ENCODE results near the gene RNU6-1.

The RNU6-1 gene

GRCh38 chr15:67835297-67836133 lies 4.3 kb downstream of the RNU6-1 start:
- peak overlapping the region; percentile 37 to 64 for H3K4me3 ChIP-seq (ENCODE audit: low read length in 2 of 2)
- no peak overlapping the region for H3K27ac ChIP-seq (ENCODE audit: low read depth in 2 of 2, low read length in 2 of 2)
- H3K27me3 ChIP-seq (ENCODE audit: control insufficient read depth in 2 of 2, insufficient read depth in 2 of 2, low read length in 2 of 2): peaks cover 52 to 55% of the 10 kb centered on the region in 2 donors
- H3K4me1 ChIP-seq (ENCODE audit: control insufficient read depth in 2 of 2, insufficient read depth in 2 of 2, low read length in 2 of 2): peaks cover 38% of the 10 kb centered on the region in 2 donors
- H3K36me3 ChIP-seq (ENCODE audit: control insufficient read depth in 2 of 2, insufficient read depth in 2 of 2, low read length in 2 of 2): no peaks in the 10 kb centered on the region
- H3K9ac ChIP-seq (ENCODE audit: low read depth in 1 of 2, low read length in 2 of 2): peak overlapping the region; percentile 14 to 36
- no peaks in the 10 kb centered on the region for H3K9me3 ChIP-seq (ENCODE audit: control insufficient read depth in 2 of 2, low read length in 2 of 2)

- Histone ChIP-seq H3K9ac (ENCODE audit: low read depth in 1 of 2, low read length in 2 of 2) (peak overlapping the region in 1 of 2 donors; percentile 30), H3K36me3 (ENCODE audit: control insufficient read depth in 2 of 2, insufficient read depth in 2 of 2, low read length in 2 of 2) (no peaks in the 10 kb centered on the region), H3K27ac (ENCODE audit: low read depth in 2 of 2, low read length in 2 of 2) (no peak overlapping the region), H3K27me3 (ENCODE audit: control insufficient read depth in 2 of 2, insufficient read depth in 2 of 2, low read length in 2 of 2) (peaks cover 57 to 61% of the 10 kb centered on the region in 2 donors), H3K4me1 (ENCODE audit: control insufficient read depth in 2 of 2, insufficient read depth in 2 of 2, low read length in 2 of 2) (peaks cover 36 to 38% of the 10 kb centered on the region in 2 donors), H3K4me3 (ENCODE audit: low read length in 2 of 2) (peak overlapping the region; percentile 37 to 64), H3K9me3 (ENCODE audit: control insufficient read depth in 2 of 2, low read length in 2 of 2) (no peaks in the 10 kb centered on the region)
Measured at GRCh38 chr15:67834581-67835296, 5.1 kb downstream of the RNU6-1 start.

DNA sequence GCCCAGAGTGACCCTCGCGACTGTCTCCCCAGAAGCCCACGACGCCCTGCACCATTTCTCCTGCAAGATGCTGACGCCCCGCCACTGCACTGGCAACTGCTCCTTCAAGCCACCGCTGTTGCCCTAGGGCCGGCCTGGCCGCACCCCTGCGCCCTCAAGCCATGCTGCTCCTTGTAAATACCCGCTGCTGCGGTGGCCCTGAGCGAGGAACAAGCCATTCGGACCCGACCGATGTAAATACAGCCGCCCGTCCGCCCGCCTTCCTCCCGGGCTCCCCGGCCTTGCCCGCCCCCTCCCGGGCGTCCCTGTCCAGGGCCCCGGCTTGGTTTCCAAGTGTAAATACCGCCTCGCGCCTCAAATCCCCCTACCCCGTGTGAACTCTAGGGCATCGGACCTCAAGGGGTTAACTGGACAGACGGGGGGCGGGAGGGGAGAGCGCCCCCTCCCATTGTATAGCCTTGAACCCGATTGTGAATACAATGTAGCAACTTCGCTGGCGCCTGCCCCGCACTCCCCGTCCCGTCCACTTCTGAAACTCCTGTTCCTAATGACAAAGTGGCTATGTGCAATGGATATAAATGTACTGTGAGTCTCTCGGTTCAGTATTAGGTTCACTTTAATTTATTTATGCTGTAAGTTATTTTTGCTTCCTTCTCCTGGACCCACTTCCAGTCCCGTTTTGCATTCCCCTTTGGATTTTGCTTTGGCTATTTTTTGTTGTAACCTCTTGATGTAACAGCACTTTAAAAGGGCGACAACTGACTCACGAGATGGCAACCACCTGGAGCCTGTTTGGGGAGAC lies 5.9 kb downstream of the RNU6-1 start:
- Histone ChIP-seq H3K36me3 (ENCODE audit: control insufficient read depth in 2 of 2, insufficient read depth in 2 of 2, low read length in 2 of 2) (no peaks in the 10 kb centered on the region), H3K4me3 (ENCODE audit: low read length in 2 of 2) (peak overlapping the region; percentile 52 to 64), H3K9me3 (ENCODE audit: control insufficient read depth in 2 of 2, low read length in 2 of 2) (no peaks in the 10 kb centered on the region), H3K4me1 (ENCODE audit: control insufficient read depth in 2 of 2, insufficient read depth in 2 of 2, low read length in 2 of 2) (peaks cover 34 to 37% of the 10 kb centered on the region in 2 donors), H3K27ac (ENCODE audit: low read depth in 2 of 2, low read length in 2 of 2) (no peak overlapping the region), H3K27me3 (ENCODE audit: control insufficient read depth in 2 of 2, insufficient read depth in 2 of 2, low read length in 2 of 2) (peaks cover 62 to 67% of the 10 kb centered on the region in 2 donors), H3K9ac (ENCODE audit: low read depth in 1 of 2, low read length in 2 of 2) (peak overlapping the region in 1 of 2 donors; percentile 50)

DNA sequence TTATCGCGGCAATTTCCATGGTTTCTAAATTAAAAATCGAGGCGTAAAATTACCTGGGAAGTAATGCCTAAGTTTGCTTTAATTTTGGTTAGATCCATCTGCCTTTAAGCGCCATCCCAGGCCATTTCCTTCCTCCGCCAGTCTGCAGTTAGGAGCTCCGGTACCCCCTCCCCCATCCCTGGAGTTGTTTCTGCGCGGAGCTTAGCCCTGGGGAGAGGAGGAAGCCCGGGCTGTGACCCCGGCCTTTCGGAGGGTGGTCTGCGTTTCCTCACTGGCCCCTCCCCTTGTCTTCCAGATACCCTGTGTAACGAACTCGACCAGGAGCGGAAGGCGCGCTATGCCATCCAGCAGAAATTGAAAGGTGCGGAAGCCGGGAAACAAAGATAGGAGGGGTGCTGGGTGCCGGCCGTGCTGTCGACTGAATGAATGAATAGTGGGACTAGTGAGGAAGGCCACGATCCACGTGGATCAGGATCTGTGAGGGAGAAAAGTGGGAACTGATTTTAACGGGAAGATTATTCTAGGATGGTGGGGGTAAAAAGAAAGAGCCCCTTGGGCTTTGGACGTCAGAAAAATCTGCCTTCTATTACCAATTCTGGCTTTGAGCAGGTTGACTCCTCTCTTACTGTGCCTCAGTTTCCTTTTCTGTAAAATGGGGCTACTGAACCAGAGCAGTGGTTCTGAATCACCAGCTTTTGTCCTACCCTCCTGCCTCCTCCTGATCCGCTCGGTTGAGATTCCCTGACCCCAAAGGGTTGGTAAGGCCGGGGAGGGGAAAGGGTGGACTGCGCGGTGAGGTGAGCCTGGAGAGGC lies 6.7 kb downstream of the RNU6-1 start:
- no peaks in the 10 kb centered on the region for H3K9me3 ChIP-seq (ENCODE audit: control insufficient read depth in 2 of 2, low read length in 2 of 2)
- peaks cover 37 to 39% of the 10 kb centered on the region in 2 donors for H3K4me1 ChIP-seq (ENCODE audit: control insufficient read depth in 2 of 2, insufficient read depth in 2 of 2, low read length in 2 of 2)
- H3K36me3 ChIP-seq (ENCODE audit: control insufficient read depth in 2 of 2, insufficient read depth in 2 of 2, low read length in 2 of 2): no peaks in the 10 kb centered on the region
- H3K27me3 ChIP-seq (ENCODE audit: control insufficient read depth in 2 of 2, insufficient read depth in 2 of 2, low read length in 2 of 2): peaks cover 66 to 75% of the 10 kb centered on the region in 2 donors
- no peak overlapping the region for H3K9ac ChIP-seq (ENCODE audit: low read depth in 1 of 2, low read length in 2 of 2)
- H3K4me3 ChIP-seq (ENCODE audit: low read length in 2 of 2): peak overlapping the region; percentile 39 to 52
- no peak overlapping the region for H3K27ac ChIP-seq (ENCODE audit: low read depth in 2 of 2, low read length in 2 of 2)

- Histone ChIP-seq H3K4me1 (ENCODE audit: control insufficient read depth in 2 of 2, insufficient read depth in 2 of 2, low read length in 2 of 2) (peaks cover 37 to 41% of the 10 kb centered on the region in 2 donors), H3K9ac (ENCODE audit: low read depth in 1 of 2, low read length in 2 of 2) (no peak overlapping the region), H3K27ac (ENCODE audit: low read depth in 2 of 2, low read length in 2 of 2) (no peak overlapping the region), H3K36me3 (ENCODE audit: control insufficient read depth in 2 of 2, insufficient read depth in 2 of 2, low read length in 2 of 2) (no peaks in the 10 kb centered on the region), H3K9me3 (ENCODE audit: control insufficient read depth in 2 of 2, low read length in 2 of 2) (no peaks in the 10 kb centered on the region), H3K27me3 (ENCODE audit: control insufficient read depth in 2 of 2, insufficient read depth in 2 of 2, low read length in 2 of 2) (peaks cover 66 to 81% of the 10 kb centered on the region in 2 donors), H3K4me3 (ENCODE audit: low read length in 2 of 2) (no peak overlapping the region)
Measured at GRCh38 chr15:67832031-67832551, 7.8 kb downstream of the RNU6-1 start.

DNA sequence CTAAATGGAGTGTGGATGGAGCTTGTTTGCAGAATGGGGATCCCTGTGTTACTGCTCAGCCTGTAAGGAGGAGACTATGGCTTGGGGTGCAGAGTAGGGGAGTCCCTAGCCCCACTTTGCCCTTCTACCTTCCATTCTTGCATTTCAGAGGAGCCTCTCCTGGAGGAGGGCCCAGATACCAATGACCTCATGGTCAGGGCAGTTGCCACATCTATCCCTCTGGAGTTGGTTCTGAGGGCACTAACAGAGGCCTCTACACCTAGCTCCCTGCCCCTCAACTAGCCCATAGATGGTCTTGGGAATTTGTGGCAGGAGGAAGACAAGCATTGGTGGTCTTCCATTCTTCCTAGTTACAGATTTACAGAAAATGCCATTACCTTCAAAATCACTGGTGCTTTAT lies 8.5 kb downstream of the RNU6-1 start:
- Histone ChIP-seq H3K4me3 (ENCODE audit: low read length in 2 of 2) (no peak overlapping the region), H3K9me3 (ENCODE audit: control insufficient read depth in 2 of 2, low read length in 2 of 2) (no peaks in the 10 kb centered on the region), H3K27ac (ENCODE audit: low read depth in 2 of 2, low read length in 2 of 2) (no peak overlapping the region), H3K36me3 (ENCODE audit: control insufficient read depth in 2 of 2, insufficient read depth in 2 of 2, low read length in 2 of 2) (no peaks in the 10 kb centered on the region), H3K4me1 (ENCODE audit: control insufficient read depth in 2 of 2, insufficient read depth in 2 of 2, low read length in 2 of 2) (peaks cover 37 to 41% of the 10 kb centered on the region in 2 donors), H3K9ac (ENCODE audit: low read depth in 1 of 2, low read length in 2 of 2) (no peak overlapping the region), H3K27me3 (ENCODE audit: control insufficient read depth in 2 of 2, insufficient read depth in 2 of 2, low read length in 2 of 2) (peaks cover 67 to 86% of the 10 kb centered on the region in 2 donors)

DNA sequence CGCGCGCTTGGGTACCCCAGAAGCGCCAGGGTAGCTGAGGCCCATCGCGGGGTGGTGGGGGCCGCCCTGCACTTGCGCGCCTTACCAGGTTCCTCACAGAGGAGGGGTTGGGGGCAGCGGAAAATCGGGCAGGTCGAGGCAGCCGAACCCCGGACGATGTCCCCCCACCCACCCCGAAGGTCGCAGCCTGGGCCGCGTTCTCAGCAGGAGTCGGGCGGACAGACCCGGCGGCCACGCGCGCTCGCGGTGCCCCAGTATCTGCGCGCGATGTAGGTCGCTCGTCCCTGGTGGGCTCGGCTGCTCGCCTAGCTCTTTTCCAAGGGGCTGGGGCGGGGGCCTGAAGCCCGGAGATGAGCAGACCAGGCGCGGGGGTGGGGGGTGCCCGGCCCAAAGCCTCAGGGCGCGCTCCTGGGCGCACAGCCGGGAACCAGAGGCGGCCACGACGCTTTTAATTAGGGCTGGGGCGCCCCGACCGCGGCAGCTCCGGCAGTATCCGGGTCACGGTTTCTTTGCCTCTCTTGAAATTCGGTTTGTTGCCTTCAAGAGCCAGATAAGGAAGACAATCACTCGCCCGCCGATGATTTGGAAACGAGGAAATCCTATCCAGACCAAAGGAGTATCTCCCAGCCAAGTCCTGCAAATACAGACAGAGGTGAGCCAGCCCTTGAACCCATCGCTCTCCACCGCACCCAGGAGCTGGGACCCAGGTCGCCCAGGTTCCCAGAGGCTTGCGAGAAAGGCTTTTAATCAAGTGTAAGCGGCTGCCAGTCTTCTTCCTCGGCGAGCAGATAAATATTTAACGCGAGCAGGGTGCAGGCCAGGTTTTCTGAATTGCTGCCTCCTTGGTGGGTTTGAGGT lies 10.0 kb downstream of the RNU6-1 start:
- Histone ChIP-seq H3K4me1 (ENCODE audit: control insufficient read depth in 2 of 2, insufficient read depth in 2 of 2, low read length in 2 of 2) (peaks cover 30 to 33% of the 10 kb centered on the region in 2 donors), H3K9ac (ENCODE audit: low read depth in 1 of 2, low read length in 2 of 2) (no peak overlapping the region), H3K27ac (ENCODE audit: low read depth in 2 of 2, low read length in 2 of 2) (no peak overlapping the region), H3K4me3 (ENCODE audit: low read length in 2 of 2) (no peak overlapping the region), H3K27me3 (ENCODE audit: control insufficient read depth in 2 of 2, insufficient read depth in 2 of 2, low read length in 2 of 2) (peaks cover 63 to 85% of the 10 kb centered on the region in 2 donors), H3K9me3 (ENCODE audit: control insufficient read depth in 2 of 2, low read length in 2 of 2) (no peaks in the 10 kb centered on the region), H3K36me3 (ENCODE audit: control insufficient read depth in 2 of 2, insufficient read depth in 2 of 2, low read length in 2 of 2) (no peaks in the 10 kb centered on the region)

DNA sequence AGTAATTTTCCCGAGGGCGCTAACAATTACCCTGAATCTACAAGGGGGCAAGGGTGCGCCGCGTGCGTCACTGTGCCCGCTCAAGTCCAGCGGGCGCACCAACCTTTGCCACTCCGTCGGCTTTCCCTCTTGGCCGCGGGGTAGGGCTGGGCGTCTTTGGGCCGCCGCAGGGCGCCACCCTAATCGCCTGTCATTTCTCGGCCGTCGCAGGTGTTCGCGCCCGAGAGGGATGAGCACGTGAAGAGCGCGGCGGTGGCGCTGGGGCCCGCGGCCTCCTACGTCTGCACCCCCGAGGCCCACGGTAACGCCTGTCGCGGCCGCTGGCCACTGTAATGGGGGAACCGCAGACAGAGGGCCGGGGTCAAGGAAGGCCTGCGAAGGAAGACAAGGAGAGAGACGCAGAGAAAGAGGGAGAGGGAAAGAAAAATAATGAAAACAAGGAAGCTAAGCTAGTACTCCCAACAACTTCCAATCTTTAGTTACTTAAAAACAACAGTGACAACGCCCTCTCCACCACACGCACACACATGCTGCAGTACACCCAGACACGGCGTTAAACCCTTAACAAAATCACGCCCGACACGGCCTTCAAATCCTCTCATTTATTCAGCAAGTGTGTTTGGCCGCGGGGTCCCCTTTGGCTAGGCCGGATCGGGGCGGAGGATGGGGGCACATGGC lies 10.7 kb downstream of the RNU6-1 start:
- Histone ChIP-seq H3K4me1 (ENCODE audit: control insufficient read depth in 2 of 2, insufficient read depth in 2 of 2, low read length in 2 of 2) (peaks cover 23 to 27% of the 10 kb centered on the region in 2 donors), H3K27ac (ENCODE audit: low read depth in 2 of 2, low read length in 2 of 2) (no peak overlapping the region), H3K9me3 (ENCODE audit: control insufficient read depth in 2 of 2, low read length in 2 of 2) (no peaks in the 10 kb centered on the region), H3K36me3 (ENCODE audit: control insufficient read depth in 2 of 2, insufficient read depth in 2 of 2, low read length in 2 of 2) (no peaks in the 10 kb centered on the region), H3K9ac (ENCODE audit: low read depth in 1 of 2, low read length in 2 of 2) (no peak overlapping the region), H3K27me3 (ENCODE audit: control insufficient read depth in 2 of 2, insufficient read depth in 2 of 2, low read length in 2 of 2) (peaks cover 63 to 85% of the 10 kb centered on the region in 2 donors), H3K4me3 (ENCODE audit: low read length in 2 of 2) (no peak overlapping the region)
